GM19372 (cell line): ENCODE results near the gene ZNF32.
A peak's percentile ranks its signal among the peaks of the same experiment; 100 is the strongest.
"Not testable (repeated sequence)": the region's sequence is repeated elsewhere in the genome, so short reads cannot be mapped to it uniquely, and the experiment has no call there.

Source experiments
- ATAC-seq: cut with Tn5 transposase; IDR thresholded peaks from one replicate; pipeline ENCODE4 v1.9.1; 2021; ENCODE audit warnings: mild to moderate bottlenecking, low read depth, moderate library complexity; ENCODE audit not compliant: unreplicated experiment

Gene ZNF32

DNA sequence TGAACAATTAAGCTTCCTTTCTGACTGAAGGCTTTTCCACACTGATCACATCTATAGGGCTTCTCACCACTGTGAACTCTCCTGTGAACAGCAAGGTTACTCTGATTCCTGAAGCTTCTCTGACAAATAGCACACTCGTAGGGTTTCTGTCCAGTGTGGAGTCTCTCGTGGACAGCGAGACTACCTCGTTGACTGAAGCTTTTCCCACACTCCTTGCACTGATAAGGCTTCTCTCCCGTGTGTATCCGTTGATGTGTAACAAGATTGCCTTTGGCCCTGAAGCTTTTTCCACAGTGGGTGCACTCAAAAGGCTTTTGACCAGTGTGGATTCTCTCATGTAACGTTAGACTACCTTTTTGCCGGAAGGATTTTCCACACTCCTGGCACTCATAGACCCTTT, 4.4 kb downstream of the ZNF32 start:
- ATAC-seq, result no peak

DNA sequence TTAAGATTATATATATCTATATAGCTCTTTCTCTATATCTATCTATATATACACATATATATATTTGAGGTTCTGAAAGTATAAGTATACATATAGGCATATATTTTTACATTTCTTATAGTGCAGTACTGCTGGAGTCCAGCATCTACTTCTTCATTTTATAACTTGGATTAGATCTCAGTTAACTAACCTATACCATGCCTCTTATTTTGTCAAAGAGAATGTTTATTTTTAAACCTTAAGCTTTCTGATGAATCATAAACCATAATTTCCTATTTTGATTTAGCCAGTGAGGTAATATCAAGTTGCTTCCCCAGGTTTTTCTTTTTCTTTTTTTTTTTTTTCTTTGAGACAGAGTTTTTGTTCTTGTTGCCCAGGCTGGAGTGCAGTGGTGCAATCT, 8.1 kb downstream of the ZNF32 start:
- no peak for ATAC-seq

DNA sequence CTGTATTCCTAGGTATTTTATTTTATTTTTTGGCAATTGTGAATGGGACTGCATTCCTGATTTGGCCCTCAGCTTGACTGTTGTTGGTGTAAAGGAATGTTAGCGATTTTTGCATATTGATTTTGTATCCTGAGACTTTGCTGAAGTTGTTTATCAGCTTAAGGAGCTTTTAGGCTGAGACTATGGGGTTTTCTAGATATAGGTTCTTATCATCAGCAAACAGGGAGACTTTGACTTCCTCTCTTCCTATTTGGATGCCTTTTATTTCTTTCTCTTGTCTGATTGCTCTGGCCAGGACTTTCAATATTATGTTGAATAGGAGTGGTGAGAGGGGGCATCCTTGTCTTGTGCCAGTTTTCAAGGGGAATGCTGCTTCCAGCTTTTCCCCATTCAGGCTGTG, 12.9 kb downstream of the ZNF32 start:
- not testable (repeated sequence) for ATAC-seq

DNA sequence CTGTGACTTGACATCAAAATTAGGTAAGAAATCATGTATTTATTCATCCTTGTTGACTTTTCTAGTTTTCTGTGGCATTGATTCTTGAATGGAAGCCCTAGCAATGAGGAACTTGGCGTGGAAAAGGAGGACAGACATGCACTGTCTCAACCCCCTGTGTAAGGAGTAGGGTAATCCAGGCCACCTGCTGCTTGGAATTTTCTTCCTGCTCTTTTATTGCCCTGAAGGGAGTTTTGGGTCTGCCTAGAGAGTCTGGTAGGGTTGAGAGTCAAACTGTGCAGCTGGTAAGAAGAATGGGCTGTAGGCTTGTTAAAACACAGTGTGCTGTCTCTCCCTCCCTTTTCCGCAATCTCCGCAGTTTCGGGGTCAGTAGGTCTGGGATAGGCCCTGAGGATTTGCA, 19.7 kb downstream of the ZNF32 start:
- ATAC-seq, result no peak

DNA sequence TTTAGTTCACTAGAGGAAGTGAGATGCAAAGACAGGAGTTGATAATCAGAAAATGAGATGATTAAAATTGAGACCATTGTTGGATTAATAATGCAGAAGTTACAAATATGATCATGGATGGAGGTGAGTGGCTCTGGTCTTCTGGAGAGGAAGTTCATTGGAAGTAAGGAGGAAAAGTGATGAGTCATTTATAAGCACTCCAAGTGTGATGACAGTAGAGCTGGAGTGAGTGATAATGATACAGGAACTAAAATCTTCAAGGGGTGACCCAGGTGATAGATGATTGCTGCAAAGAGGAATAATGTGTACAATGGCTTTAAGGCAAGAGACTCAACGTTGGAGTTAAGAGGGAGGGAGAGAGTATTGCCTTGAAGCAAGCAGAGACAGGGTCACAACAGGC, 20.7 kb downstream of the ZNF32 start:
- ATAC-seq, result no peak

DNA sequence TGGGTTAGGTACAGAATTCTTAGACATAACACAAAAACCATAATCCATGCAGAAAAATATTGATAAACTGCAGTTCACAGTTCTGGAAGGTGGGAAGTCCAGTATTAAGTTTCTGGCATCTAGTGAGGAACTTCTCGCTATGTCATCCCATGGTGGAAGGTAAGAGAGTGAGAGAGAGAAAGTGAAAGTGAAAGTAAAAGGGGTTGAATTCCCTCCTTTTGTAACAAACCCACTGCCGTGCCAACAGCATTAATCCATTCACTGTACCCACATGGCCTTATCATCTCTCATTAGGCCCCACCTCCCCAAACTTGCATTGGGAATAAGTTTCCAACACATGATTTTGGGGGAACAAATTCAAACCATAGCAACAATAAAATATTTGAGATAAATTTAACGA, 25.3 kb downstream of the ZNF32 start:
- ATAC-seq, result no peak

DNA sequence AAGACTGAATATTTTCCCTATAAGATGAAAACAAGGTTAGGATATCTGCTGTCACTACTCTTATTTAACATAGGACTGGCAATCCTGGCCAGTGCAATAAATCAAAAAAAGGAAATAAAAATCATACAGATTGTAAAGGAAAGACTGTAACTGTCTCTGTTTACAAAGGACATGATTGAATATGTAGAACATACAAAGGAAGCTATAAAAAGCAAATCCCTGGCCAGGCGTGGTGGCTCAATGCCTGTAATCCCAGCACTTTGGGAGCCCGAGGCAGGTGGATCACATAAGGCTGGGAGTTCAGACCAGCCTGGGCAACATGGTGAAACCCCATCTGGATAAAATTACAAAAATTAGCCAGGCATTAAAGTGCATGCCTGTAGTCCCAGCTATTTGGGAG, 26.6 kb downstream of the ZNF32 start:
- no peak for ATAC-seq

DNA sequence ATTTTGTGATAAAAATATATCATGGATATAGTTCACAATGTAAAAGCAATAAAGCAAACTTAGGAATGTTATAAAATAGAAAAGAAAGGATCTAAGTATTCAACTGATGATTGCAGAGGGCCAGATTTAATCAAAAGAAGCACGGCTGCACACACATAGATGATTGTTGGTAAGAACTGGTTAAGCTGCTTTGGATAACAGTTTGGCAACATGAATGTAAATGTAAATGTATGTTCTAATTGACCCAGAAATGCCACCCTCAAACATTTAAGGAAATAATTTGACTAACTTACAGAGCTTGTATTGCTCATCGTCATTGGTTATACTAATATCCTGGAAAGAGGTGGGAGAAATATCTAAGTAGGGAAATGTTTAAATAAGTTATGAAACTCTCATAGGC, 29.3 kb downstream of the ZNF32 start:
- no peak for ATAC-seq

DNA sequence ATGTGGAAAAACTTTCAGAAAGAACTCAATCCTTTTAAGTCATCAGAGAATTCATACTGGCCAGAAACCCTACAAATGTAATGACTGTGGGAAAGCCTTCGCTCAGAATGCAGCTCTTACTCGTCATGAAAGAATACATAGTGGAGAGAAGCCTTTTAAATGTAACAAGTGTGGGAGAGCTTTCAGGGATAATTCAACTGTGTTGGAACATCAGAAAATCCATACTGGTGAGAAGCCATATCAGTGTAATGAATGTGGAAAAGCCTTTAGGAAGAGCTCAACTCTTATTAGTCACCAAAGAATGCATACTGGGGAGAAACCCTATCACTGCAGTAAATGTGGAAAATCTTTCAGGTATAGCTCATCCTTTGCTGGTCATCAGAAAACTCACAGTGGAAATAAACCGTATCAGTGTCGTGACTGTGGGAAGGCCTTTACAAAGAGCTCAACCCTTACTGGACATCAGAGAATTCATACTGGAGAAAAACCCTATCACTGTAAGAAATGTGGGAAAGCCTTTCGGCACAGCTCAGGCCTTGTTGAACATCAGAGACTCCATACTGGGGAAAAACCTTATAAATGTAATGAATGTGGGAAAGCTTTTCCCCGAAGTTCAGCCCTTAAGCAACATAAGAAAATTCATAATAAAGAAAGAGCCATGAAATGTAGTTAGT, 31.8 kb downstream of the ZNF32 start:
- no peak for ATAC-seq

DNA sequence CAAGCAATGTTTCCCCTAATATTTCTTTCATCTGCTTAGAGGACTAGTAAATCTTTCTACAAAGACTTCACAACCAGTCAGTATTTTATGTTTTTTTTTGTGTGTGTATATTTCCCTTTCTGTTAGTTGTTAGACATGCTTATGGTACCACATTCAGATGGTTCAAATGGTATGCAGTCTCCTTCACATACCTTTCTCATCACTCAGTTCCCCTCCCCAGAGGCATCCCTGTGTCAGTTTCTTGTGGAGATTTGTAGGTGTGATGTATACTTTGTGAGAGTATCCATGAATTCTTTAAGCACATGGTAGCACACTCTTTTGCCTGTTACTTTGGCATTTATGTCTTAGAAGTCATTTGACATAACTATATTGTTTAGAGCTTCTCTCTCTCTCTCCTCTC, 38.0 kb downstream of the ZNF32 start:
- no peak for ATAC-seq

DNA sequence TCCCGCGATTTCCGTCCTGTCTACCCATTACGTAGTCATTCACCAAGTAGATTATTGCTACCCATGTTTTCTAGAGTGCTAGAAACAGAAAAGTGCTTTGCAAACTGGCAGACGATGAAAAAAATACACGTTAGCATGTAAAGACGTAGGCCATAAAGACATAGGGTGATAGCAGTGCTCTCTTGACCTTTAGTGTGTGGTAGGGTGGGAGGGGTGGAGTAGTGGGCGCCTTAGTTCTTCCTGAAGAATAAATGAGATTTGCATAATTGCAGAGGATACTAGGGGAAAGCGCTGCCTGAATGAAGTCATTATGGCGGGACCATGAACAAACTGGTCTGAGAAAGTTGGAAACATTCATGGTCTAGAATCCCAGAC, 41.5 kb downstream of the ZNF32 start:
- ATAC-seq, result no peak

DNA sequence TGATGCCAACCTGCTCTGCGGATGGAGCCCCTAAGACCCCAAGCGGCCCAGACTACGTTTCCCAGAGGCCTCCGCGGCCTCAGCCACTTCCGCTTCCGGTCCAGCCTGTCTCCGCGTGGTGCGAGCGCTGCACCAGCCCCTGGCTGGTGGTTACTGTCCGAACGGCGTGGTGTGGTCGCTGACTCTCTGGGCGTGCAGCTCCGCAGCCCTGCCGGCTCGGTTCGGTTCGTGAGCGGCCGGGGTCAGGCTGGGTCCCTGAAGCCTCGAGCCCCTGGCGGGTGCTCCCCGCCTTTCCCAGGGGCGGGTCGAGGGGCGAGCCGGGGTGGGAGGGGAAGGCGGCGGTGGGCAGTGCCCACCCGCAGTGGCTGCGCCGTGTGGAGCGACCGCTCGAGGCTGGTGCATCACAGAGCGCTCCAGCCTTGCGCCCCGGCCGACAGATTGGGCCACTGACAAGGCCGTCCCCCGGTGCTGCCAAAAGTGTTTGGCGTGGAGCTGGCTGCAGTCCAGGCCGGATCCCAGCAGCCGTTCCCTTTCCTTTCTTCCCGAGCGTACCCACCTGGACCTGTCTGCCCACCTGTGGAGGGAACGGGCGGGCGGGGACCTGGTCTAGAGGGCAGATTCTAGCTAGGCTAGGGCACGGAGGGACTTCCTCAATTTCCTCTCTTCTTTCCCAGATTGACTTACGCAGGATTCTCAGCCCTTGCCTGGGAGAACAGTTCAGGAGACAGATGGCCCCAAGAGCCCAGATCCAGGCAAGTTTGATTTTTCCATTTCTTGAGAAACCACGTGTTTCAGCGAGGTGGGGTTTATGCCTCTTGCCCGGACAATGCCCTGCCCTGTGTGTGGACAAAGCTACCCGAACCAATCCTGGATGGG, 42.1 kb downstream of the ZNF32 start, which contains the start of gene ZNF485:
Gene ZNF485 (plus strand): TSS at position 116 of the 876 bp plus-strand sequence. CDS start 613 bp downstream, at position 729.
- peak; percentile 99 for ATAC-seq

DNA sequence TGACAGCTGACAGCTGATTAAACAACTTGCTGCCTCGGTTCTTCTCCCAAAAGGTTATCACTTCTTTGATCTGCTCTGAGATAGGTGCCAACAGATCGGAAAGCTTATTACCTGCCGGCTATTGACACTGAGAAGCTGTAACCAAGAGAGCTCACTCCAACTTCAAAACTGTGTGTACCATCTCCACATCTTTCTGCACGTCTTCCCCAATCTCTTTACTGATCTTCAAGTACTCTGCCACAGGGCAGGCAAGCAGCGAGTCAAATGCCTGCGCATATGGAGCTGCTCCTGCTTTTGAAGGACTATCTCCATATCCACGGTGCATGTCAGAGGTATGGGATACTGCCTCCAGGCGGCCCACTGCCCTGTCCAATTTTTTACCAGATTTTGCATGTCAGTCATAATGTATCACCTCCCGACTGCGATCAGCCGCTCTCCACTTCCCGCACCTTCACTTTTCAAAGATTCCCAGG, 42.8 kb downstream of the ZNF32 start:
- peak; percentile 13 for ATAC-seq

DNA sequence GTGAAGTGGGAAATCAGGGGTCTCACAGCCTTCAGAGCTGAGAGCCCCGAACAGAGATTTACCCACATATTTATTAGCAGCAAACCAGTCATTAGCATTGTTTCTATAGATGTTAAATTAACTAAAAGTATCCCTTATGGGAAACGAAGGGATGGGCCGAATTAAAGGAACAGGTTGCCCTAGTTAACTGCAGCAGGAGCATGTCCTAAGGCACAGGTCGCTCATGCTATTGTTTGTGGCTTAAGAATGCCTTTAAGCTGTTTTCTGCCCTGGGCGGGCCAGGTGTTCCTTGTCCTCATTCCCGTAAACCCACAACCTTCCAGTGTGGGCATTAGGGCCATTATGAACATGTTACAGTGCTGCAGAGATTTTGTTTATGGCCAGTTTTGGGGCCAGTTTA, 47.1 kb downstream of the ZNF32 start:
- not testable (repeated sequence) for ATAC-seq

DNA sequence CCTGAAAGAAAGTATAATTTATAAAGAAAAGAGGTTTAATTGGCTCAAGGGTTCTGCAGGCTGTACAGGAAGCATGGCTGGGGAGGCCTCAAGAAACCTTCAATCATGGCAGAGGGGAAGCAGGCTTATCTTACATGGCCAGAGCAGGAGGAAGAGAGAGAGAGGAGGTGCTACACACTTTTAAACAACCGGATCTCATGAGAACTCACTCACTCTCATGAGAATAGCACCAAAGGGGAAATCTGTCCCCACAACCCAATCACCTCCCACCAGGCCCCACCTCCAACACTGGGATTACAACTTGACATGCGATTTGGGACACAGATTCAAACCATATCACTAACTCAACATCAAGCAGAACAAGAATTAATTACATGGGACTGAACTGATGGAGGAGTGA, 49.3 kb downstream of the ZNF32 start:
- no peak for ATAC-seq

DNA sequence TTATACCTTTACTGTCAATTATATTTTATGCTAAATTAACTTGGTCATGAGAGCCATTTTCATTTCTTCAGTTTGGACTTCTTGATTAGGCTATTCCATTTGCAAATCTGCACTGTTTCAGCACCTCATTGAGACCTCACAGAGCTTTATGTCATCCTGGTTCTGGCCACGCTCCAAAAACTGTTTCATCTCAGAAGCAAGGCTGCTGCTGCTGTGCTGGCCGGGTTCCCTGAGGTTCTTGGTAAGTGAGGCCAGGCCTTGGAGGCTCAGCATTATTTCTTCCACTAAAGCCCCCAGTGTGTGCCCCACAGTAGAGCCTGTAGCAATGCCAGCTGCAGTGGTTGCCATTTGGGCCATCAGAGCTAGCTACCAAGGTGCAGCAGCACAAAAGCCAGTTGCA, 50.2 kb downstream of the ZNF32 start:
- no peak for ATAC-seq

DNA sequence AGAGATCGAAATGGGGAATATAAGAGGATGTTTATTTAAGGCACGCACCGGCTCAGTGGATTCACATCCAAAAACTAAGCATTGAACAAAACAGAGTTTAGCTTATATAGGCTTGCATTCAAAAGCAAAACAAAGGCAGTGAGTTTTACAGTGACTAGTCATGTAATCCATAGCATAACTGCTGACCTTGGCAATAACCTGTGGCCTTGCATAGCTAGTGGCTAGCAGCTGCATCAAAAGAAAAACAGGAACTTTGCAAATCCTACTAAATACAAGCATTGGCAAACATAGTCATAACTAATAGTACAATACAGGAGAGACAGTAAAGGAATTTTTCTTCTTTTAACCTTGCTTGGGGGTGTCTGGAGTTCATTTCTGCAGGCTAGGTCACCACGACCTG, 52.1 kb downstream of the ZNF32 start:
- no peak for ATAC-seq

DNA sequence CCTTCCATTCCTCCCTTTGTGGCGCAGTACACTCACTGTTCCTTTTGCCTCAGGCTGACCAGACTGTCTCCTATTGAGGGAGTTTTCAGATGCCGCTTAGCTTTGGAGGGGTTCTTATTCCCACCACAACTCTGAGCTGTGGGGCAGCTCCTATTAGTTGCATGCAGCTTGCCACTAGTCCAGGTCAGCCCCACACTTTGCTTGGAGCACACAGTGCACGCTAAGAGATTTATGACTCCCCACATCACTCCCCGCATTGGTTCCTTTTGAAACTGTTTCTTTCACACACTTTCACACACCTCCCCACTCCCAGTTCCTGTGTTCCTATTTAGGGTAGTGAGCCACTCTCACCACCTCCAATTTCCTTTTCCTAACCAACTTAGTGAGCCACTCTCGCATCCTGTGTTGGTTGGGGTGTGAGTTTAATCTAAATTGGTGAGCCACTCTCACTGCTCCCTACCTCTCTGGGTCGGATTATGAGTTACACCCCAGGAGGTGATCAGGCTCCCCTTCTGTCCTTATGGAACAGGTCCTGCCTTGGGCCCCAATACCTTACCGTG, 52.9 kb downstream of the ZNF32 start:
- peak; percentile 44 for ATAC-seq

DNA sequence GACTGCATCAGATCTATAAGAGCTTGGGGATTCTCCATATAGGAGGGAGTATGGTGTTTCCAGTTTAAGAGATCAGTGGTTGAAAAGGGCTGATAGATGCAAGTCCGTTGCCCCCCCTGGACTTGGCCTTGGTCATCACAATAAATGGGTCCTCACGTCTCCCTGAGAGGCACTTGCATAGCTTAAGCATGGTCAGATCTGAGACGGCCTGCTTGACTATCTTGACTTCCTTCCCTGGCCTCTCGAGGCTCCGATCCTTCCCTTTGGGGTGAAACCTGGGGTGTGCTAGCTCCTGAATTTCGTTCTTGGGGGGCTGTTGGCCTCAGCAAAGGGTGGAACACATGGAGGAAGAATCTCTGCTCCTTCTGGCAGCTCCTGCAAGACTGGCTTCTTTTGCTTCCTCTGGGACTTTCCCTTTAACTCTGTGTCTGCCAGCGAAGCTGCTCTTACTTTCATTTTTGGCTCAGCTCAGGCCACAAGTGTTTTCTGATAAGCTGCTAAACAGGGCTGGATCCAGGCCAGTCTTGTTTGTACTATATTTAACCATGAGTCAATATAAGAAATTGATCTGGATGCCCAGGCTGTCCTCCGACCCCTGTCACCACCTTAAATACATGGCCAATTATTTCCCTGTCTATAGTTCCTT, 53.6 kb downstream of the ZNF32 start:
- ATAC-seq, result peak; percentile 95
